H1 (cell line): ENCODE data around the gene KRTAP9-1. TPM values are rescaled to one million over a fixed set of nuclear protein-coding genes. Genes with fewer than 3 reads are reported as not detected.

Experiments used
- CTCF ChIA-PET: fragments of 300-600 bp; sonication (Branson Sonifier 250); formaldehyde crosslinking; loops from one replicate; lab custom pipeline; 2021; ENCODE audit not compliant: partially characterized antibody; lab: Charles Lee
- POLR2A ChIA-PET: fragments of 300-600 bp; sonication (Branson Sonifier 250); formaldehyde crosslinking; loops from one replicate; lab custom pipeline; 2021; ENCODE audit warnings: inconsistent platforms; ENCODE audit not compliant: partially characterized antibody; lab: Charles Lee
- DNase-seq, 2 experiments: peaks; one replicate each; pipeline versions ENCODE4 v3.0.0 to v3.0.0-alpha.2; 2010 to 2022; ENCODE audit warnings: low spot score in 2 of 2, low read depth in 1 of 2, mixed read lengths in 1 of 2
- FAIRE-seq: peaks from 2 replicates; lab custom pipeline; 2011; peaks lifted over from hg19 to GRCh38; lab: Jason Lieb, UNC
- H2AFZ ChIP-seq: 2 replicates; pipeline ENCODE4 v1.8.1; 2012; ENCODE audit warnings: low read length, inconsistent platforms
- H2AK5ac ChIP-seq: 2 replicates; pipeline ENCODE4 v1.6.1; 2013; ENCODE audit warnings: low read depth, low read length
- H2BK120ac ChIP-seq: replicated peaks from 2 replicates; pipeline ENCODE3; 2013; ENCODE audit warnings: low read depth, low read length, inconsistent platforms
- H2BK12ac ChIP-seq: 2 replicates; pipeline ENCODE4 v1.6.1; 2013; ENCODE audit warnings: low read depth, low read length
- H2BK15ac ChIP-seq: 2 replicates; pipeline ENCODE4 v1.6.1; 2013; ENCODE audit warnings: low read length
- H2BK20ac ChIP-seq: 2 replicates; pipeline ENCODE4 v1.6.1; 2013; ENCODE audit warnings: low read length
- H2BK5ac ChIP-seq: 2 replicates; pipeline ENCODE4 v1.6.1; 2013; ENCODE audit warnings: low read depth, low read length
- H3K14ac ChIP-seq: 2 replicates; pipeline ENCODE4 v1.6.1; 2013; ENCODE audit warnings: inconsistent platforms; ENCODE audit not compliant: insufficient read length
- H3K18ac ChIP-seq: 2 replicates; pipeline ENCODE4 v1.6.1; 2013; ENCODE audit warnings: low read length; ENCODE audit errors: extremely low read depth
- H3K23ac ChIP-seq: 2 replicates; pipeline ENCODE4 v1.6.1; 2013; ENCODE audit warnings: inconsistent platforms; ENCODE audit not compliant: insufficient read length
- H3K23me2 ChIP-seq: 2 replicates; pipeline ENCODE4 v1.6.1; 2013; ENCODE audit warnings: low read depth, low read length
- H3K27ac ChIP-seq: 2 replicates; pipeline ENCODE4 v1.6.1; 2011; ENCODE audit warnings: low read depth, low read length, inconsistent platforms
- H3K27me3 ChIP-seq, 4 experiments: replicated peaks in 1 of 4; 1 replicate in 1 of 4; 2 replicates in 3 of 4; pipeline versions ENCODE4 v1.6.1 to v1.8.1; 2011 to 2013; ENCODE audit warnings: low read length in 3 of 4, mild to moderate bottlenecking in 3 of 4, inconsistent platforms in 2 of 4, mixed read lengths in 2 of 4, moderate library complexity in 1 of 4; ENCODE audit not compliant: control insufficient read depth in 3 of 4, insufficient read depth in 3 of 4; ENCODE audit errors: extremely low read depth in 1 of 4
- H3K36me3 ChIP-seq, 4 experiments: 2 replicates each; pipeline versions ENCODE4 v1.6.1 to v1.8.1; 2011 to 2013; ENCODE audit warnings: mild to moderate bottlenecking in 4 of 4, low read length in 3 of 4, moderate library complexity in 2 of 4, control low read depth in 1 of 4, inconsistent platforms in 1 of 4; ENCODE audit not compliant: insufficient read depth in 4 of 4, control insufficient read depth in 2 of 4
- H3K4ac ChIP-seq: replicated peaks from 2 replicates; pipeline ENCODE3; 2013; ENCODE audit warnings: low read length, low read depth, mixed read lengths, inconsistent platforms; ENCODE audit not compliant: insufficient read length
- H3K4me1 ChIP-seq, 4 experiments: replicated peaks in 1 of 4; 1 replicate in 1 of 4; 2 replicates in 3 of 4; pipeline versions ENCODE4 v1.6.1 to v1.8.1; 2011 to 2013; ENCODE audit warnings: low read length in 3 of 4, inconsistent platforms in 2 of 4, mixed read lengths in 1 of 4; ENCODE audit not compliant: insufficient read depth in 4 of 4, control insufficient read depth in 3 of 4
- H3K4me2 ChIP-seq, 2 experiments: 2 replicates each; pipeline versions ENCODE4 v1.6.1 to v1.8.1; 2011 to 2013; ENCODE audit warnings: low read depth in 2 of 2, low read length in 2 of 2, control low read depth in 1 of 2, inconsistent platforms in 1 of 2, mild to moderate bottlenecking in 1 of 2; ENCODE audit not compliant: insufficient read depth in 1 of 2
- H3K4me3 ChIP-seq, 4 experiments: fragments of 200-600, 300-600 bp in 1 of 4; sonication (generic), shearing (Covaris generic), sonication (Bioruptor Twin) in 1 of 4; 2 replicates each; pipeline versions ENCODE4 v1.5.1 to v1.8.1; 2011 to 2016; ENCODE audit warnings: low read length in 4 of 4, low read depth in 3 of 4, control low read depth in 2 of 4, inconsistent platforms in 2 of 4, mild to moderate bottlenecking in 2 of 4, mixed read lengths in 1 of 4, moderate library complexity in 1 of 4; ENCODE audit not compliant: insufficient read depth in 2 of 4; ENCODE audit errors: extremely low read depth in 1 of 4
- H3K56ac ChIP-seq: replicated peaks from 2 replicates; pipeline ENCODE3; 2013; ENCODE audit warnings: low read depth, mild to moderate bottlenecking, mixed read lengths, low read length, inconsistent platforms; ENCODE audit not compliant: insufficient read length
- H3K79me1 ChIP-seq: 2 replicates; pipeline ENCODE4 v1.6.1; 2013; ENCODE audit warnings: low read depth, low read length, control low read depth
- H3K79me2 ChIP-seq, 2 experiments: 2 replicates each; pipeline versions ENCODE4 v1.6.1 to v1.8.1; 2012 to 2013; ENCODE audit warnings: low read length in 2 of 2, mild to moderate bottlenecking in 2 of 2, inconsistent platforms in 1 of 2; ENCODE audit not compliant: insufficient read depth in 2 of 2, control insufficient read depth in 1 of 2
- H3K9ac ChIP-seq, 4 experiments: replicated peaks in 1 of 4; 1 replicate in 1 of 4; 2 replicates in 3 of 4; pipeline versions ENCODE4 v1.6.1 to v1.8.1; 2011 to 2013; ENCODE audit warnings: low read depth in 3 of 4, low read length in 3 of 4, control low read depth in 2 of 4, mild to moderate bottlenecking in 2 of 4, moderate library complexity in 2 of 4, inconsistent platforms in 1 of 4; ENCODE audit errors: extremely low read depth in 1 of 4
- H3K9me3 ChIP-seq, 2 experiments: 2 replicates each; pipeline versions ENCODE4 v1.6.1 to v1.8.1; 2012 to 2013; ENCODE audit warnings: mild to moderate bottlenecking in 2 of 2, moderate library complexity in 2 of 2, control low read depth in 1 of 2, inconsistent platforms in 1 of 2, low read depth in 1 of 2, low read length in 1 of 2, mixed read lengths in 1 of 2; ENCODE audit not compliant: insufficient read depth in 2 of 2
- H4K20me1 ChIP-seq, 2 experiments: replicated peaks in 1 of 2; 2 replicates each; pipeline versions ENCODE3 to v1.8.1; 2011 to 2013; ENCODE audit warnings: inconsistent platforms in 2 of 2, low read length in 2 of 2, mild to moderate bottlenecking in 1 of 2; ENCODE audit not compliant: insufficient read depth in 2 of 2, control insufficient read depth in 1 of 2
- H4K5ac ChIP-seq: 2 replicates; pipeline ENCODE4 v1.6.1; 2013; ENCODE audit warnings: low read length, low read depth, mixed read lengths, inconsistent platforms; ENCODE audit not compliant: insufficient read length
- H4K8ac ChIP-seq: 2 replicates; pipeline ENCODE4 v1.8.0; 2013; ENCODE audit warnings: mild to moderate bottlenecking, moderate library complexity, low read length, inconsistent platforms; ENCODE audit not compliant: insufficient read depth; ENCODE audit errors: extremely low read depth
- H4K91ac ChIP-seq: replicated peaks from 2 replicates; pipeline ENCODE3; 2013; ENCODE audit warnings: low read length, mixed read lengths, inconsistent platforms; ENCODE audit not compliant: insufficient read length
- EP300 ChIP-seq, 2 experiments: IDR thresholded peaks; 1 replicate in 1 of 2; 2 replicates in 1 of 2; pipeline ENCODE4 v1.6.1; 2011 to 2012; ENCODE audit warnings: low read depth in 2 of 2, low read length in 2 of 2, mild to moderate bottlenecking in 2 of 2, borderline replicate concordance in 1 of 2, inconsistent platforms in 1 of 2, moderate library complexity in 1 of 2
- SP1 ChIP-seq: IDR thresholded peaks from 2 replicates; pipeline ENCODE4 v1.6.1; 2011; ENCODE audit warnings: low read depth, low read length
- WGBS, 2 experiments: shearing (Covaris generic) in 1 of 2; methylation state at CpG; one replicate each; pipeline versions ENCODE4 v1.1.6 to v1.1.7; 2013 to 2015; ENCODE audit warnings: low lambda C conversion rate in 2 of 2, mixed read lengths in 2 of 2, inconsistent platforms in 1 of 2, low coverage in 1 of 2, missing lambda C conversion rate in 1 of 2; ENCODE audit not compliant: insufficient replicate concordance in 2 of 2, insufficient coverage in 1 of 2, insufficient read length in 1 of 2; ENCODE audit errors: extremely low coverage in 1 of 2, missing lambda C conversion rate in 1 of 2; 5-methylcytosine and 5-hydroxymethylcytosine counted together
- polyA plus RNA-seq, 7 experiments: library from polyadenylated mRNA; depleted of rRNA in 3 of 7; stranded (reverse) in 5 of 7; unstranded in 2 of 7; fragments of >200 nt in 5 of 7; fragments of 200-250 nt in 2 of 7; gene quantifications; 1 replicate in 5 of 7; 2 replicates in 1 of 7; 4 replicates in 1 of 7; pipeline versions ENCODE4 v1.2.1 to v1.2.3, GENCODE V29; 2011 to 2013; ENCODE audit warnings: missing spikeins in 2 of 7, mixed read lengths in 2 of 7
- total RNA-seq: library from RNA; stranded (reverse); fragmentation: NEBNext Ultra II Directional; extraction: Animal tissue kit (Norgen Biotek cat#: 25700); gene quantifications from 2 replicates; pipeline ENCODE4 v1.2.1, GENCODE V29; 2021
- TF ChIP-seq, protein P1 (sequence below): IDR thresholded peaks from 2 replicates; pipeline ENCODE4 v1.6.1; 2011; ENCODE audit warnings: low read length, improper control_type of control experiment

KRTAP9-1 gene
- total and polyA plus RNA-seq, 2 of the 8 experiments (the other 6 are each of a cell fraction or from before 2014, with no cell fraction given) = not detected

GRCh38 chr17:41163828-41164227 lies 25.9 kb upstream of the KRTAP9-1 start:
- Histone ChIP-seq H3K79me2 (no peaks in the 10 kb centered on the region), H3K27ac (no peak overlapping the region), H2AK5ac (no peak overlapping the region), H2BK12ac (no peak overlapping the region), H3K79me1 (no peaks in the 10 kb centered on the region), H3K4ac (no peak overlapping the region), H3K9me3 (no peaks in the 10 kb centered on the region; a peak in 1 of 4 replicates), H3K27me3 (no peaks in the 10 kb centered on the region), H3K4me2 (no peak overlapping the region), H2BK20ac (no peak overlapping the region), H3K14ac (no peak overlapping the region), H3K23me2 (no peaks in the 10 kb centered on the region), H3K18ac (no peak overlapping the region), H4K20me1 (no peaks in the 10 kb centered on the region), H2AFZ (no peak overlapping the region), H3K9ac (no peak overlapping the region), H3K4me3 (no peak overlapping the region), H2BK5ac (no peak overlapping the region), H3K56ac (no peak overlapping the region), H3K36me3 (no peaks in the 10 kb centered on the region), H4K8ac (no peak overlapping the region), H4K5ac (no peak overlapping the region), H3K23ac (no peak overlapping the region), H4K91ac (no peak overlapping the region), H2BK15ac (no peak overlapping the region), H2BK120ac (no peak overlapping the region), H3K4me1 (peaks cover 0 to 4% (median 1%) of the 10 kb centered on the region in 4 experiments; a peak in 1 of 7 replicates)
- DNase-seq (no peak), FAIRE-seq (no peak)
- 97% methylated on average over 7 of the region's 7 CpGs; no CpG with 5 or more reads in 1 of the 2 experiments for WGBS, 2 experiments
- CTCF ChIA-PET = no interaction called here
- POLR2A ChIA-PET = no interaction called here
- TF ChIP-seq, protein P1, sequence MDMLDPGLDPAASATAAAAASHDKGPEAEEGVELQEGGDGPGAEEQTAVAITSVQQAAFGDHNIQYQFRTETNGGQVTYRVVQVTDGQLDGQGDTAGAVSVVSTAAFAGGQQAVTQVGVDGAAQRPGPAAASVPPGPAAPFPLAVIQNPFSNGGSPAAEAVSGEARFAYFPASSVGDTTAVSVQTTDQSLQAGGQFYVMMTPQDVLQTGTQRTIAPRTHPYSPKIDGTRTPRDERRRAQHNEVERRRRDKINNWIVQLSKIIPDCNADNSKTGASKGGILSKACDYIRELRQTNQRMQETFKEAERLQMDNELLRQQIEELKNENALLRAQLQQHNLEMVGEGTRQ = no peak
- TF ChIP-seq SP1 (no peak), EP300 (IDR thresholded peaks at IDR 0.05; ENCODE audit: borderline replicate concordance in 1 of 2, low read depth in 2 of 2, low read length in 2 of 2) (no peak)
